IPS-11a (cell line): ENCODE results near the gene TPP1.

ENCODE experiments used
- H3K4me3 ChIP-seq: one replicate; pipeline ENCODE4 v1.5.1; 2013; ENCODE audit warnings: low read depth, low read length, control low read depth

The TPP1 gene

GRCh38 chr11:6629573-6629891 is 10.3 kb upstream of the TPP1 start:
- H3K4me3 ChIP-seq: no peak overlapping the region

- H3K4me3 ChIP-seq: no peak overlapping the region
Measured at GRCh38 chr11:6628526-6628925, 9.3 kb upstream of the TPP1 start.

GRCh38 chr11:6627762-6628241 is 8.6 kb upstream of the TPP1 start:
- no peak overlapping the region for H3K4me3 ChIP-seq

- H3K4me3 ChIP-seq: no peak overlapping the region
Measured at GRCh38 chr11:6626971-6627761, 7.9 kb upstream of the TPP1 start.

- no peak overlapping the region for H3K4me3 ChIP-seq
Measured at GRCh38 chr11:6625832-6626420, 6.7 kb upstream of the TPP1 start.

GRCh38 chr11:6625156-6625831 is 6.1 kb upstream of the TPP1 start:
- no peak overlapping the region for H3K4me3 ChIP-seq

GRCh38 chr11:6623391-6624363 is 4.5 kb upstream of the TPP1 start:
- no peak overlapping the region for H3K4me3 ChIP-seq

GRCh38 chr11:6622261-6623171 is 3.3 kb upstream of the TPP1 start:
- no peak overlapping the region for H3K4me3 ChIP-seq

- H3K4me3 ChIP-seq: no peak overlapping the region
Measured at GRCh38 chr11:6621711-6622211, 2.5 kb upstream of the TPP1 start.

- no peak overlapping the region for H3K4me3 ChIP-seq
Measured at GRCh38 chr11:6620636-6621035, 1.4 kb upstream of the TPP1 start.

- peak overlapping the region; percentile 92 for H3K4me3 ChIP-seq
Measured at GRCh38 chr11:6618117-6619003, 862 bp downstream of the TPP1 start.

- no peak overlapping the region for H3K4me3 ChIP-seq
Measured at GRCh38 chr11:6617315-6617781, 1.9 kb downstream of the TPP1 start.

- H3K4me3 ChIP-seq: no peak overlapping the region
Measured at GRCh38 chr11:6616596-6617250, 2.5 kb downstream of the TPP1 start.

GRCh38 chr11:6615882-6616585 is 3.2 kb downstream of the TPP1 start:
- H3K4me3 ChIP-seq: no peak overlapping the region

GRCh38 chr11:6615046-6615445 is 4.2 kb downstream of the TPP1 start:
- no peak overlapping the region for H3K4me3 ChIP-seq

GRCh38 chr11:6614446-6614845 is 4.8 kb downstream of the TPP1 start:
- H3K4me3 ChIP-seq: no peak overlapping the region

- H3K4me3 ChIP-seq: no peak overlapping the region
Measured at GRCh38 chr11:6613496-6613895, 5.7 kb downstream of the TPP1 start.
